Endothelial cell of umbilical vein (primary cell): ENCODE results near the gene NAA40. TPM values are rescaled to one million over a fixed set of nuclear protein-coding genes. Genes with fewer than 3 reads are reported as not detected.

Experiments
- BruUV-seq: library from RNA; stranded (reverse); fragments of 400-500 nt; replicated peaks from 2 replicates; lab custom pipeline; 2021; lab: Mats Ljungman, UMichigan
- CTCF ChIA-PET: fragments of 300-600, 350-600 bp; sonication (Branson Sonifier 250); formaldehyde crosslinking; loops from one replicate; lab custom pipeline; 2021; ENCODE audit warnings: antibody characterized with exemption, inconsistent platforms; lab: Charles Lee
- POLR2A ChIA-PET: fragments of 300-600, 350-600 bp; sonication (Branson Sonifier 250); formaldehyde crosslinking; loops from one replicate; lab custom pipeline; 2021; ENCODE audit warnings: antibody characterized with exemption, inconsistent platforms; lab: Charles Lee
- DNase-seq: peaks from one replicate; pipeline ENCODE4 v3.0.0-alpha.2; 2011; ENCODE audit warnings: low read depth, low spot score
- FAIRE-seq: peaks from 2 replicates; lab custom pipeline; 2011; peaks lifted over from hg19 to GRCh38; lab: Jason Lieb, UNC
- H2AFZ ChIP-seq: 2 replicates; pipeline ENCODE4 v1.6.0; 2012; ENCODE audit warnings: low read depth, low read length, control low read depth, inconsistent platforms
- H3K27ac ChIP-seq: 2 replicates; pipeline ENCODE4 v1.5.1; 2011; ENCODE audit warnings: low read depth, mild to moderate bottlenecking, control low read depth, low read length, moderate library complexity; ENCODE audit not compliant: insufficient read depth
- H3K27me3 ChIP-seq, 2 experiments: 2 replicates each; pipeline versions ENCODE4 v1.6.0 to v1.6.1; 2011; ENCODE audit warnings: low read length in 2 of 2, mixed read lengths in 1 of 2; ENCODE audit not compliant: control insufficient read depth in 2 of 2, insufficient read depth in 2 of 2
- H3K36me3 ChIP-seq, 2 experiments: 2 replicates in 1 of 2; 3 replicates in 1 of 2; pipeline ENCODE4 v1.5.1; 2011; ENCODE audit warnings: low read length in 2 of 2, mild to moderate bottlenecking in 1 of 2, moderate library complexity in 1 of 2; ENCODE audit not compliant: control insufficient read depth in 2 of 2, insufficient read depth in 2 of 2; ENCODE audit errors: extremely low read depth in 1 of 2
- H3K4me1 ChIP-seq: 3 replicates; pipeline ENCODE4 v1.5.1; 2011; ENCODE audit warnings: mild to moderate bottlenecking, low read length; ENCODE audit not compliant: control insufficient read depth, insufficient read depth; ENCODE audit errors: extremely low read depth
- H3K4me2 ChIP-seq: 2 replicates; pipeline ENCODE4 v1.6.1; 2011; ENCODE audit warnings: low read length, control low read depth, mixed read lengths; ENCODE audit not compliant: insufficient read depth
- H3K4me3 ChIP-seq, 3 experiments: fragments of 200-600 bp in 1 of 3; sonication (generic), shearing (Covaris generic) in 1 of 3; replicated peaks in 1 of 3; 2 replicates each; pipeline ENCODE4 v1.5.1; 2011 to 2016; ENCODE audit warnings: control low read depth in 3 of 3, low read length in 3 of 3, mild to moderate bottlenecking in 2 of 3, inconsistent platforms in 1 of 3, low read depth in 1 of 3, moderate library complexity in 1 of 3; ENCODE audit not compliant: insufficient read depth in 1 of 3
- H3K79me2 ChIP-seq: 2 replicates; pipeline ENCODE4 v1.6.0; 2012; ENCODE audit warnings: low read length, inconsistent platforms; ENCODE audit not compliant: control insufficient read depth, insufficient read depth
- H3K9ac ChIP-seq: replicated peaks from 2 replicates; pipeline ENCODE3; 2011; ENCODE audit warnings: low read length, control low read depth; ENCODE audit not compliant: insufficient read depth; ENCODE audit errors: extremely low read depth
- H3K9me1 ChIP-seq: replicated peaks from 3 replicates; pipeline ENCODE4 v1.6.0; 2011; ENCODE audit warnings: mild to moderate bottlenecking, low read length; ENCODE audit not compliant: control insufficient read depth, insufficient read depth; ENCODE audit errors: extremely low read depth
- H3K9me3 ChIP-seq: replicated peaks from 2 replicates; pipeline ENCODE4 v1.5.1; 2012; ENCODE audit warnings: low read length, inconsistent platforms; ENCODE audit not compliant: control insufficient read depth, insufficient read depth
- H4K20me1 ChIP-seq: replicated peaks from 2 replicates; pipeline ENCODE3; 2011; ENCODE audit warnings: mild to moderate bottlenecking, low read length; ENCODE audit not compliant: control insufficient read depth, insufficient read depth; ENCODE audit errors: extremely low read depth
- EZH2 ChIP-seq: IDR thresholded peaks from 2 replicates; pipeline ENCODE4 v1.6.1; 2012; ENCODE audit warnings: borderline replicate concordance, low read depth, mild to moderate bottlenecking, moderate library complexity, low read length, inconsistent platforms; ENCODE audit not compliant: severe bottlenecking
- FOS ChIP-seq: IDR thresholded peaks from 2 replicates; pipeline ENCODE4 v1.6.1; 2011; ENCODE audit warnings: mild to moderate bottlenecking, low read length, moderate library complexity, borderline replicate concordance; ENCODE audit not compliant: insufficient read depth
- GATA2 ChIP-seq: IDR thresholded peaks from 2 replicates; pipeline ENCODE4 v1.7.0; 2011; ENCODE audit warnings: low read depth, mild to moderate bottlenecking, moderate library complexity, mixed read lengths, low read length; ENCODE audit not compliant: insufficient read length, insufficient read depth
- JUN ChIP-seq: IDR thresholded peaks from 2 replicates; pipeline ENCODE4 v1.6.1; 2011; ENCODE audit warnings: borderline replicate concordance, low read depth; ENCODE audit not compliant: insufficient read length, insufficient read depth
- MYC ChIP-seq: IDR thresholded peaks from one replicate; pipeline ENCODE4 v1.6.1; 2011; ENCODE audit warnings: mild to moderate bottlenecking, low read depth, low read length
- POLR2A ChIP-seq: IDR thresholded peaks from 2 replicates; pipeline ENCODE4 v1.6.1; 2012; ENCODE audit warnings: low read depth, mild to moderate bottlenecking, control low read depth, low read length
- POLR2AphosphoS5 ChIP-seq: IDR thresholded peaks from 2 replicates; pipeline ENCODE4 v1.6.1; 2012; ENCODE audit warnings: low read depth, mild to moderate bottlenecking, control low read depth, low read length, moderate library complexity; ENCODE audit not compliant: insufficient read depth
- dilution Hi-C: fragments of 300-500 bp; cut with MboI; formaldehyde crosslinking; loops from one replicate; pipeline ENCODE4 v1.15.0; 2019; ENCODE audit warnings: low sequenced_read_pairs; ENCODE audit not compliant: extremely low pct_ligation_motif_present
- intact Hi-C: fragments of 100-400 bp; cut with micrococcal nuclease; formaldehyde crosslinking; loops from one replicate; pipeline ENCODE4 v1.10.0; 2022
- polyA plus RNA-seq, 4 experiments: library from polyadenylated mRNA; depleted of rRNA in 3 of 4; stranded (reverse) in 3 of 4; unstranded in 1 of 4; fragments of >200 nt; gene quantifications; 2 replicates each; pipeline versions ENCODE4 v1.2.1 to v1.2.3, GENCODE V29; 2011 to 2012; ENCODE audit warnings: missing spikeins in 1 of 4
- total RNA-seq: library from RNA; stranded (reverse); gene quantifications from 2 replicates; pipeline ENCODE4 v1.2.3, GENCODE V29; 2021
- TF ChIP-seq, protein P1 (sequence below): IDR thresholded peaks from 2 replicates; pipeline ENCODE4 v1.6.1; 2011; ENCODE audit not compliant: insufficient read depth, insufficient read length
- TF ChIP-seq, protein P2 (sequence below), 2 donors: IDR thresholded peaks; 1 replicate in 1 of 2; 2 replicates in 1 of 2; pipeline ENCODE4 v1.5.1; 2011; ENCODE audit warnings: low read length in 2 of 2, mild to moderate bottlenecking in 2 of 2, moderate library complexity in 2 of 2, control low read depth in 1 of 2, inconsistent platforms in 1 of 2, low read depth in 1 of 2; ENCODE audit not compliant: insufficient read depth in 1 of 2; ENCODE audit errors: extremely low read depth in 1 of 2

Gene NAA40
- total and polyA plus RNA-seq, 2 donors (not counting 3 experiments of a cell fraction or from before 2014, with no cell fraction given) = 28.5 to 32.3 TPM

DNA sequence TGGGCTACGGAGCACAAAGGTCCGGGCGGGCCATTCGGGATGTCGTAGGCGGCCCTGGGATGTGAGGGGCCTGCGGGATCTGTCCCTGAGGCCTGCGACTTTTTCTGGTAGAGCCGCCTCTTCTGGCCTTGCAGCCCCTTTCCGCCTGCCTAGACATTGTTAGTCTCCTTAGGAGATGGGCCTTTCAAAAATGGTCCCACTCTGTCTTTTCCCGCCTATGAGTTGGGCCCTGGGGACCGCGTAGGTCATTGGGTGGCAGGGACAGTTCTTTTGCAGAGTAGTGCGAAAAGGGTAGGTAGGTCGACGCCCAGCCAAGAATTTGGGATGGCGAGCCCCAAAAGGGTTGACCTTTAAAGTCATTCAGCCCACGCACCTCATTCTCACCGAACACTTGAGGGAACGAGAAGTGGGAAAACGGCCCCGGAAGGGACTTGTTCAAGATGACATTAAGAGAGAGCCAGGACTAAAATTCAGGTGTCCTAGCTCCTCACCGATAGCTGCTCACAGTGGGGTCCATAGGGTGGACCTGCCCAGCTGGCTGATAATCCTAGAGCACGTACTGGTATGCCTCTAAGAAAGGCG, 48.2 kb downstream of the NAA40 start:
- H3K27ac ChIP-seq = peak overlapping the region; percentile 48
- TF ChIP-seq EZH2 (no peak), MYC (no peak), POLR2AphosphoS5 (no peak), JUN (no peak), POLR2A (no peak), FOS (no peak), GATA2 (no peak)
- TF ChIP-seq, protein P1, sequence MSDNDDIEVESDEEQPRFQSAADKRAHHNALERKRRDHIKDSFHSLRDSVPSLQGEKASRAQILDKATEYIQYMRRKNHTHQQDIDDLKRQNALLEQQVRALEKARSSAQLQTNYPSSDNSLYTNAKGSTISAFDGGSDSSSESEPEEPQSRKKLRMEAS = no peak
- TF ChIP-seq, protein P2, sequence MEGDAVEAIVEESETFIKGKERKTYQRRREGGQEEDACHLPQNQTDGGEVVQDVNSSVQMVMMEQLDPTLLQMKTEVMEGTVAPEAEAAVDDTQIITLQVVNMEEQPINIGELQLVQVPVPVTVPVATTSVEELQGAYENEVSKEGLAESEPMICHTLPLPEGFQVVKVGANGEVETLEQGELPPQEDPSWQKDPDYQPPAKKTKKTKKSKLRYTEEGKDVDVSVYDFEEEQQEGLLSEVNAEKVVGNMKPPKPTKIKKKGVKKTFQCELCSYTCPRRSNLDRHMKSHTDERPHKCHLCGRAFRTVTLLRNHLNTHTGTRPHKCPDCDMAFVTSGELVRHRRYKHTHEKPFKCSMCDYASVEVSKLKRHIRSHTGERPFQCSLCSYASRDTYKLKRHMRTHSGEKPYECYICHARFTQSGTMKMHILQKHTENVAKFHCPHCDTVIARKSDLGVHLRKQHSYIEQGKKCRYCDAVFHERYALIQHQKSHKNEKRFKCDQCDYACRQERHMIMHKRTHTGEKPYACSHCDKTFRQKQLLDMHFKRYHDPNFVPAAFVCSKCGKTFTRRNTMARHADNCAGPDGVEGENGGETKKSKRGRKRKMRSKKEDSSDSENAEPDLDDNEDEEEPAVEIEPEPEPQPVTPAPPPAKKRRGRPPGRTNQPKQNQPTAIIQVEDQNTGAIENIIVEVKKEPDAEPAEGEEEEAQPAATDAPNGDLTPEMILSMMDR (IDR thresholded peaks at IDR 0.05; ENCODE audit: extremely low read depth in 1 of 2, insufficient read depth in 1 of 2, low read depth in 1 of 2, low read length in 2 of 2) = no peak
- H3K79me2 ChIP-seq = peaks cover 24% of the 10 kb centered on the region
- peak overlapping the region; percentile 84 for H3K4me2 ChIP-seq
- H4K20me1 ChIP-seq = no peaks in the 10 kb centered on the region
- H3K27me3 ChIP-seq = no peaks in the 10 kb centered on the region
- H3K4me3 ChIP-seq = peak overlapping the region; percentile 71 to 99 (median 72)
- no peaks in the 10 kb centered on the region for H3K9me3 ChIP-seq
- ChIA-PET CTCF (no interaction called here), POLR2A (no interaction called here)
- intact Hi-C loops = loop anchor here (1.0 kb wide), 1 partner anchor 13 kb away; the partner anchor contains the start of gene COX8A
- FAIRE-seq = no peak
- H3K9me1 ChIP-seq = no peaks in the 10 kb centered on the region
- peak overlapping the region; percentile 91 for H3K9ac ChIP-seq
- dilution Hi-C loops = no loop called here
- no peak overlapping the region for H2AFZ ChIP-seq
- peaks cover 7% of the 10 kb centered on the region for H3K4me1 ChIP-seq
- H3K36me3 ChIP-seq = peaks cover 0 to 14% of the 10 kb centered on the region in 2 experiments
- DNase-seq = no peak
- TSS peak; percentile 55 for BruUV-seq
